GM12878 (cell line): ENCODE measurements around the gene RETN. TPM values are rescaled to one million over a fixed set of nuclear protein-coding genes. Genes with fewer than 3 reads are reported as not detected.
A peak's percentile ranks its signal among the peaks of the same experiment; 100 is the strongest.

ENCODE experiments used
- CEBPB ChIP-seq, 2 experiments: fragments of 150-350 bp in 1 of 2; IDR thresholded peaks; 2 replicates each; pipeline ENCODE4 v1.6.1; 2012 to 2014; ENCODE audit warnings: low read depth in 2 of 2, low read length in 2 of 2, borderline replicate concordance in 1 of 2, inconsistent platforms in 1 of 2
- ELK1 ChIP-seq: IDR thresholded peaks from 2 replicates; pipeline ENCODE4 v1.6.1; 2012; ENCODE audit warnings: low read depth, low read length, improper control_type of control experiment
- ESRRA ChIP-seq: IDR thresholded peaks from 2 replicates; pipeline ENCODE4 v1.6.1; 2012; ENCODE audit warnings: mild to moderate bottlenecking, low read length, improper control_type of control experiment
- GATAD2B ChIP-seq: fragments of 450-650 bp; conservative IDR thresholded peaks from 2 replicates; pipeline ENCODE4 v1.6.1; 2017; ENCODE audit warnings: low read depth, mild to moderate bottlenecking, moderate library complexity
- HDAC6 ChIP-seq: fragments of 200-600 bp; sonication (generic); IDR thresholded peaks from one replicate; pipeline ENCODE4 v1.8.0; 2017; ENCODE audit warnings: antibody characterized with exemption; ENCODE audit not compliant: unreplicated experiment
- MEF2A ChIP-seq: IDR thresholded peaks from 2 replicates; pipeline ENCODE4 v1.6.1; 2011; ENCODE audit warnings: low read depth, mild to moderate bottlenecking, low read length, moderate library complexity; ENCODE audit not compliant: insufficient read depth
- NBN ChIP-seq: fragments of 450-650 bp; IDR thresholded peaks from 2 replicates; pipeline ENCODE4 v1.6.1; 2016
- NFYA ChIP-seq: IDR thresholded peaks from 2 replicates; pipeline ENCODE4 v1.6.1; 2011; ENCODE audit warnings: low read depth, mild to moderate bottlenecking, low read length, improper control_type of control experiment, borderline replicate concordance
- NKRF ChIP-seq: fragments of 450-650 bp; conservative IDR thresholded peaks from 2 replicates; pipeline ENCODE4 v1.6.1; 2017; ENCODE audit warnings: mild to moderate bottlenecking, moderate library complexity
- NR2F1 ChIP-seq: fragments of 450-650 bp; conservative IDR thresholded peaks from 2 replicates; pipeline ENCODE4 v1.6.1; 2017; ENCODE audit warnings: mild to moderate bottlenecking
- RFX5 ChIP-seq: IDR thresholded peaks from 2 replicates; pipeline ENCODE4 v1.6.1; 2011; ENCODE audit warnings: low read depth, low read length, improper control_type of control experiment
- ZBTB11 ChIP-seq: fragments of 450-650 bp; formaldehyde crosslinking; IDR thresholded peaks from 2 replicates; pipeline ENCODE4 v1.5.0; 2022; ENCODE audit warnings: mild to moderate bottlenecking, missing genetic modification characterization
- ZBTB33 ChIP-seq: fragments of 450-650 bp; IDR thresholded peaks from 2 replicates; pipeline ENCODE4 v1.6.1; 2017; ENCODE audit warnings: mild to moderate bottlenecking
- ZNF217 ChIP-seq: fragments of 450-650 bp; IDR thresholded peaks from 2 replicates; pipeline ENCODE4 v1.6.1; 2017; ENCODE audit warnings: antibody characterized with exemption, mild to moderate bottlenecking
- ZNF274 ChIP-seq: IDR thresholded peaks from one replicate; pipeline ENCODE4 v1.8.0; 2011; ENCODE audit not compliant: insufficient read length, insufficient read depth
- ZNF592 ChIP-seq: fragments of 450-650 bp; IDR thresholded peaks from 2 replicates; pipeline ENCODE4 v1.6.1; 2017; ENCODE audit warnings: mild to moderate bottlenecking, moderate library complexity
- ZZZ3 ChIP-seq: IDR thresholded peaks from 2 replicates; pipeline ENCODE4 v1.6.1; 2011; ENCODE audit warnings: low read depth; ENCODE audit not compliant: control insufficient read depth, insufficient read length
- polyA plus RNA-seq, 11 experiments: library from polyadenylated mRNA; depleted of rRNA in 4 of 11; unstranded in 6 of 11; stranded (reverse) in 5 of 11; fragments of >200 nt; fragmentation: Nextera tagmentation in 4 of 11; fragmentation: Illumina TruSeq in 1 of 11; extraction: Ambion mirVana in 4 of 11; extraction: Trizol in 1 of 11; gene quantifications; 1 replicate in 1 of 11; 2 replicates in 10 of 11; pipeline versions ENCODE4 v1.2.1 to v1.2.3, GENCODE V29; 2011 to 2016; ENCODE audit warnings: inconsistent platforms in 2 of 11, missing spikeins in 2 of 11, low read depth in 1 of 11
- total RNA-seq, 4 experiments: library from RNA; depleted of rRNA in 3 of 4; stranded (reverse); fragments of >200 nt in 3 of 4; fragmentation: Illumina TruSeq in 1 of 4; extraction: Trizol in 1 of 4; gene quantifications; 2 replicates each; pipeline versions ENCODE4 v1.2.1 to v1.2.3, GENCODE V29; 2013 to 2021

RETN gene
- total and polyA plus RNA-seq, 10 of the 15 experiments (the other 5 are each of a cell fraction or from before 2014, with no cell fraction given): 0.26 TPM; not detected in 9

GRCh38 chr19:7705387-7706187, 36.7 kb downstream of the RETN start (continued):
- no peak for TF ChIP-seq ELK1
- TF ChIP-seq ZNF274: no peak
- TF ChIP-seq MEF2A: peak; percentile 96
- TF ChIP-seq ZZZ3: no peak
- TF ChIP-seq ZNF592: no peak
- no peak for TF ChIP-seq CEBPB (IDR thresholded peaks at IDR 0.05; ENCODE audit: borderline replicate concordance in 1 of 2, low read depth in 2 of 2, low read length in 2 of 2)
- 0 out of 2 replicates have a peak, but pooled peaks have one; percentile 34 for TF ChIP-seq ESRRA
- TF ChIP-seq ZBTB33: no peak
- no peak for TF ChIP-seq NKRF
- TF ChIP-seq NR2F1: peak; percentile 90
- peak; percentile 82 for TF ChIP-seq NBN
- no peak for TF ChIP-seq RFX5
- peak; percentile 95 for TF ChIP-seq GATAD2B
- no peak for TF ChIP-seq HDAC6
- peak; percentile 87 for TF ChIP-seq ZNF217
- TF ChIP-seq NFYA: no peak
- no peak for TF ChIP-seq ZBTB11 (CRISPR knock-in tag)
